Colonic mucosa (tissue), 4 donors: Measurements from ENCODE around the gene PPP2R5A. TPM values are rescaled to one million over a fixed set of nuclear protein-coding genes. Genes with fewer than 3 reads are reported as not detected.

Experiments used
- DNase-seq: peaks from one replicate; pipeline ENCODE4 v3.0.0-alpha.2; 2020
- H3K27ac ChIP-seq: fragments of 200-600 bp; one replicate; pipeline ENCODE4 v1.8.0; 2021
- H3K27me3 ChIP-seq: fragments of 200-600 bp; one replicate; pipeline ENCODE4 v1.8.0; 2021
- H3K36me3 ChIP-seq: fragments of 200-600 bp; one replicate; pipeline ENCODE4 v1.8.0; 2021
- H3K4me1 ChIP-seq: fragments of 200-600 bp; one replicate; pipeline ENCODE4 v1.8.0; 2021; ENCODE audit warnings: mild to moderate bottlenecking
- H3K4me3 ChIP-seq: fragments of 200-600 bp; one replicate; pipeline ENCODE4 v1.8.0; 2021
- H3K9ac ChIP-seq, 2 donors: one replicate each; pipeline ENCODE4 v1.7.0; 2013; ENCODE audit warnings: control low read depth in 2 of 2, low read depth in 2 of 2, low read length in 2 of 2
- H3K9me3 ChIP-seq: fragments of 200-600 bp; one replicate; pipeline ENCODE4 v1.8.0; 2021
- CTCF ChIP-seq: fragments of 200-600 bp; IDR thresholded peaks from one replicate; pipeline ENCODE4 v1.8.0; 2022; ENCODE audit warnings: antibody characterized with exemption, mild to moderate bottlenecking
- intact Hi-C: fragments of 100-400 bp; cut with DNase I; formaldehyde crosslinking; loops from one replicate; pipeline ENCODE4 v1.14.1; 2022
- total RNA-seq, 2 donors: library from RNA; stranded (reverse); fragmentation: NEBNext Ultra II Directional in 1 of 2; extraction: Animal tissue kit (Norgen Biotek cat#: 25700) in 1 of 2; gene quantifications; one replicate each; pipeline ENCODE4 v1.2.1, GENCODE V29; 2021
- donor health status: healthy.
- donor health status: DM: no; HTN: no; CAD: no.
- donor health status: DM: no; HTN: no; CAD: no.

PPP2R5A gene
- total RNA-seq, 2 donors from 2014 or later = 62.4 to 78.2 TPM

GRCh38 chr1:212329105-212329504, 43.9 kb downstream of the PPP2R5A start:
- no peaks in the 10 kb centered on the region for H3K9me3 ChIP-seq
- no peak overlapping the region for H3K4me3 ChIP-seq
- no peaks in the 10 kb centered on the region for H3K27me3 ChIP-seq
- H3K9ac ChIP-seq = no peak overlapping the region
- TF ChIP-seq CTCF = no peak
- intact Hi-C loops = no loop called here
- no peaks in the 10 kb centered on the region for H3K4me1 ChIP-seq
- H3K27ac ChIP-seq = no peak overlapping the region
- DNase-seq = no peak
- no peaks in the 10 kb centered on the region for H3K36me3 ChIP-seq

DNA sequence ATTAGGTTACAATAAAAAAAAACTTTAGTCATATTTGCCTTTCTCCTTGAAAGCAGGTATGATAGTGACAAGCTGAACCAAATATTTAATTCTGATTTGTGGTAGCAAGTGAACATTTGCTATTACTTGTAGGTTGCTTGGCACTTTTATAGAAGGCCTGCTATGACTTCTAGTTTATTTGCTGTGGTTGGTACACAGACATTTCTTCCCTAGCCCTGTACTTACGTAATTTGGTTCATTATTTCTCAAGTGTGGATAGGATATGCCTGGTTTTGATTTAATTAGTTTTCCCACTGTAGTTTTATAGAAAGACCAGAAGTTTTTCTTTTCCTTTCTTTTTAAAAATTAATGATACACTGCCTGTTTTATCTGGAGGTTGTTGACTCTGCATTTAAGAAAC, 55.9 kb downstream of the PPP2R5A start:
- Histone ChIP-seq H3K36me3 (no peaks in the 10 kb centered on the region), H3K4me3 (no peak overlapping the region), H3K27me3 (no peaks in the 10 kb centered on the region), H3K4me1 (no peaks in the 10 kb centered on the region), H3K27ac (no peak overlapping the region), H3K9ac (no peak overlapping the region), H3K9me3 (no peaks in the 10 kb centered on the region)
- intact Hi-C loops = no loop called here
- TF ChIP-seq CTCF = no peak
- DNase-seq = no peak

DNA sequence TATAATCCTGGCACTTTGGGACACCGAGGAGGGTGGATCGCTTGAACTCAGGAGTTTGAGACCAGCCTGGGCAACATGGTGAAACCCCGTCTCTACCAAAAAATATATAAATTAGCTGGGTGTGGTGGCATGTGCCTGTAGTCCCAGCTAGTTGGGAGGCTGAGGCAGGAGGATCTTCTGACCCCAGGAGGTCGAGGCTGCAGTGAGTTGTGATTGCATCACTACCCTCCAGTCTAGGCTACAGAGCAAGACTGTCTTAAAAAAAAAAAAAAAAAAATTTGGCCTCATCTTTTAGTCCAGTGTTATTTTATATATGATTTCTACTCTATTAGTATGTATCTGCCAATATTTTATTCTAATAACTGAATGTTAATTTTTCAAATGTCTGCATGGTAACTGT, 59.7 kb downstream of the PPP2R5A start:
- H3K36me3 ChIP-seq = no peaks in the 10 kb centered on the region
- H3K9me3 ChIP-seq = no peaks in the 10 kb centered on the region
- H3K27me3 ChIP-seq = no peaks in the 10 kb centered on the region
- TF ChIP-seq CTCF = no peak
- no peaks in the 10 kb centered on the region for H3K4me1 ChIP-seq
- intact Hi-C loops = no loop called here
- H3K4me3 ChIP-seq = no peak overlapping the region
- DNase-seq = no peak
- H3K27ac ChIP-seq = no peak overlapping the region
- H3K9ac ChIP-seq = no peak overlapping the region

DNA sequence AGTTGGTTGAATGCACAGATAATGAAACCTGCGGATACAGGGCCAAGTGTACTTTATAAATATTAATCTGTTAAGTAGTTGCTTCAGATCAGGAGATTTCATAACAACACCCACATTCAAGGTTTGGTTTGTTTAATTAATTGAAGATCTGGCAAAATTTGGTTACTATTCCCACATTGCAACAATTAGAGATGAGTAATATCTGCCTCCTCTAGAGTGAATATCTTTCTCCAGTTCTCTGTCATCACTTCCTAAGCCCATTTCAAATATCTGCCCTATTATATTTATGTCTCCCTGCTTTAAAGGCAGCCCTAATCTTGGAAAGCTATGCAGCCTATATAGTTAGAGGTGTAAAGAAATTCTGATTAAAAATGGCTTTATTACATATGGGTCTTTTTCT, 61.4 kb downstream of the PPP2R5A start:
- Histone ChIP-seq H3K27ac (no peak overlapping the region), H3K4me3 (no peak overlapping the region), H3K9me3 (no peaks in the 10 kb centered on the region), H3K9ac (no peak overlapping the region), H3K27me3 (no peaks in the 10 kb centered on the region), H3K36me3 (no peaks in the 10 kb centered on the region), H3K4me1 (no peaks in the 10 kb centered on the region)
- no peak for TF ChIP-seq CTCF
- DNase-seq = no peak
- intact Hi-C loops = no loop called here

DNA sequence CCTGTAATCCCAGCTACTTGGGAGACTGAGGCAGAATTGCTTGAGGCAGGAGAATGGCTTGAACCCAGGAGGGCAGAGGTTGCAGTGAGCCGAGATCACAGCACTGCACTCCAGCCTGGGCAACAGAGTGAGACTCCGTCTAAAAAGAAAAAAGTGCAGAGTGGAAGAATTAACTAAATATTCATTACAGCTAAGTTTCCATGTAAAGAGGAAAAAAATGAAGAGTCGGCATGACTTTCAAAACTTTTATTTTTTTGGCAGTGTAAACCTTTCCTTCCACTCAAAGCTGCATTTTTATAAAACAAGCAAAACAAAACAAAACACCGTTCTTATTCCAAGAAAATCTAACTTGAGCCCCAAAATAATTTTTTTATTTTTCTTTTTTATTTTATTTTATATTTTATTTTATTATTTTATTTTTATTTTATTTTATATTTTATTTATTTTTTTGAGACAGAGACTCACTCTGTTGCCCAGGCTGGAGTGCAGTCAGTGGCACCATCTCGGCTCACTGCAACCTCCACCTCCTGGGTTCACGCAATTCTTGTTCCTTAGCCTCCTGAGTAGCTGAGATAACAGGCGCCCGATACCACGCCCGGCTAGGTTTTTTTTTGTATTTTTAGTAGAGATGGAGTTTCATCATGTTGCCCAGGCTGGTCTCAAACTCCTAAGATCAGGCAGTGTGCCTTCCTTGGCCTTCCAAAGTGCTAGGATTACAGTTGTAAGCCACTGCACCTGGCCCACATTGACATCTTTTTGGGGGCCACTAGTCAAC, 66.6 kb downstream of the PPP2R5A start:
- Histone ChIP-seq H3K9ac (no peak overlapping the region), H3K4me1 (no peaks in the 10 kb centered on the region), H3K36me3 (peaks cover 1% of the 10 kb centered on the region), H3K27ac (no peak overlapping the region), H3K9me3 (no peaks in the 10 kb centered on the region), H3K27me3 (no peaks in the 10 kb centered on the region), H3K4me3 (no peak overlapping the region)
- no peak for TF ChIP-seq CTCF
- DNase-seq = no peak
- intact Hi-C loops = no loop called here
